Sigmoid colon (tissue), 4 donors: ENCODE measurements around the gene RRBP1.

ENCODE experiments used
- EP300 ChIP-seq, 4 donors: sonication (generic); formaldehyde crosslinking; IDR thresholded peaks; one replicate each; pipeline ENCODE4 v1.6.1; 2017; ENCODE audit warnings: antibody characterized with exemption in 4 of 4
- POLR2A ChIP-seq, 2 donors: fragments of 450-650 bp; IDR thresholded peaks; one replicate each; pipeline ENCODE4 v1.6.1; 2016; ENCODE audit warnings: antibody characterized with exemption in 2 of 2, mild to moderate bottlenecking in 2 of 2, moderate library complexity in 2 of 2
- POLR2AphosphoS5 ChIP-seq, 4 donors: sonication (generic); formaldehyde crosslinking; IDR thresholded peaks; one replicate each; pipeline ENCODE4 v1.6.1; 2017; ENCODE audit warnings: antibody characterized with exemption in 4 of 4
- TF ChIP-seq, protein P1 (sequence below), 4 experiments: fragments of 450-650 bp in 3 of 4; fragments of 200-600 bp in 1 of 4; IDR thresholded peaks; one replicate each; pipeline ENCODE4 v1.5.1; 2016 to 2019; ENCODE audit warnings: antibody characterized with exemption in 4 of 4, mild to moderate bottlenecking in 3 of 4, moderate library complexity in 2 of 4

DNA sequence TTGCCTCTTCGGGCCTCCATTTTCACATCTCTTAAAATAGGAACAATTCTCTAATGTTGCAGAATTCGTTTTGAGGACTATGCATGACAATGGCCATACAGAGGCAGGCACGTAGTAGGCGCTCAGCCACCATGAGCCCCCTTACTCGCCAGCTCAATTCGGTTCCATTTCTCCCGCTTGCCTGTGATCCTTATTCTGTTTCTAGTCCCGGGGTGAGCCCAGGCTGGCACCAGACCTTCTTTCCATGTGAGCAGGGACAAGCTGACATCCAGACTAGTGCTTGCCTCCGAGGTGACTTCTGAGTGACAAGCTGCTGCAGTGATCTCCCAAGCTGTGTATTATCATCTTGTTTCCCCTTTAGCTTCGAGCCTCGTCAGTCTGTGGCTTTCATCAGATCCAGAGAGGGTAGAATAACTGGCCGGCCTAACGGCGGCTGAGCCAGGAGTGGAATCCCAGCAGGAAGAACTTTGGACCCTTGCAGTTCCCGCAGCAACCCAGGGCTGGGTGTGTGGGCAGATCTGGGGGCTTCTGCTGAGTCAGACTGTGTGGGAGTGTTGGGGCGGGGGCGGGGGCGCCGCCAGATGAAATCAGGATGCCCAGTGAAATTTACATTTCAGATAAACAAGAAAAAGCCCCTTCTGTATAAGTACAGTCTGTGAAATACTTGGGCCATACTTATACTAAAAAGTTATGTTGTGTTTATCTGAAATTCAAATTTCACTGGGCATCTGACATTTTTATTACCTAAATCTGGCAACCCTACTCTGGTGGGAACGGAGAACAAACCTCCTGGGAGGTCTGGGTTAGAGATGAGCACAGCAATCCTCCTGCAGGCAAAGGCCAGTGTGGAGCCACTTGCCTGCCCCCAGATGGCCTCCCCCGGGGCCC is 28.6 kb upstream of the RRBP1 start:
- TF ChIP-seq, protein P1, sequence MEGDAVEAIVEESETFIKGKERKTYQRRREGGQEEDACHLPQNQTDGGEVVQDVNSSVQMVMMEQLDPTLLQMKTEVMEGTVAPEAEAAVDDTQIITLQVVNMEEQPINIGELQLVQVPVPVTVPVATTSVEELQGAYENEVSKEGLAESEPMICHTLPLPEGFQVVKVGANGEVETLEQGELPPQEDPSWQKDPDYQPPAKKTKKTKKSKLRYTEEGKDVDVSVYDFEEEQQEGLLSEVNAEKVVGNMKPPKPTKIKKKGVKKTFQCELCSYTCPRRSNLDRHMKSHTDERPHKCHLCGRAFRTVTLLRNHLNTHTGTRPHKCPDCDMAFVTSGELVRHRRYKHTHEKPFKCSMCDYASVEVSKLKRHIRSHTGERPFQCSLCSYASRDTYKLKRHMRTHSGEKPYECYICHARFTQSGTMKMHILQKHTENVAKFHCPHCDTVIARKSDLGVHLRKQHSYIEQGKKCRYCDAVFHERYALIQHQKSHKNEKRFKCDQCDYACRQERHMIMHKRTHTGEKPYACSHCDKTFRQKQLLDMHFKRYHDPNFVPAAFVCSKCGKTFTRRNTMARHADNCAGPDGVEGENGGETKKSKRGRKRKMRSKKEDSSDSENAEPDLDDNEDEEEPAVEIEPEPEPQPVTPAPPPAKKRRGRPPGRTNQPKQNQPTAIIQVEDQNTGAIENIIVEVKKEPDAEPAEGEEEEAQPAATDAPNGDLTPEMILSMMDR (IDR thresholded peaks at IDR 0.05) = no peak
- TF ChIP-seq POLR2AphosphoS5 (IDR thresholded peaks at IDR 0.05) (no peak), POLR2A (IDR thresholded peaks at IDR 0.05) (no peak), EP300 (IDR thresholded peaks at IDR 0.05) (no peak)
